GM21619 (cell line): ENCODE data around the gene ETS1.

Experiments
- ATAC-seq: cut with Tn5 transposase; IDR thresholded peaks from one replicate; pipeline ENCODE4 v1.9.1; 2021; ENCODE audit not compliant: unreplicated experiment

The ETS1 gene

GRCh38 chr11:128411150-128411549 is 176.2 kb downstream of the ETS1 start:
- ATAC-seq = no peak

- no peak for ATAC-seq
Observed at GRCh38 chr11:128409476-128409875, 177.9 kb downstream of the ETS1 start.
